Gastrocnemius medialis (tissue), 4 donors: ENCODE results near the gene C4B. TPM values are rescaled to one million over a fixed set of nuclear protein-coding genes. Genes with fewer than 3 reads are reported as not detected.
"Not testable (repeated sequence)": the region's sequence is repeated elsewhere in the genome, so short reads cannot be mapped to it uniquely, and the experiment has no call there.

Experiments
- ATAC-seq, 2 donors: fragments of 150-250 bp; one replicate each; pipeline ENCODE4 v1.9.1; 2016
- DNase-seq, 2 donors: peaks; one replicate each; pipeline ENCODE4 v3.0.0-alpha.2; 2019
- H3K27ac ChIP-seq, 4 donors: fragments of 200-600 bp; sonication (generic); 1 replicate in 1 of 4; 2 replicates in 3 of 4; pipeline ENCODE4 v1.5.1; 2016 to 2018; ENCODE audit warnings: mild to moderate bottlenecking in 2 of 4, moderate library complexity in 1 of 4
- H3K27me3 ChIP-seq, 3 donors: fragments of 200-600 bp; sonication (generic) in 2 of 3; 1 replicate in 1 of 3; 2 replicates in 2 of 3; pipeline versions ENCODE4 v1.5.1 to v1.6.0; 2016 to 2019; ENCODE audit warnings: mild to moderate bottlenecking in 1 of 3, moderate library complexity in 1 of 3
- H3K36me3 ChIP-seq, 2 donors: fragments of 200-600 bp; sonication (generic) in 1 of 2; one replicate each; pipeline ENCODE4 v1.5.1; 2017 to 2018
- H3K4me1 ChIP-seq, 2 donors: fragments of 200-600 bp; sonication (generic) in 1 of 2; one replicate each; pipeline ENCODE4 v1.5.1; 2016 to 2017; ENCODE audit warnings: mild to moderate bottlenecking in 2 of 2
- H3K4me3 ChIP-seq, 4 donors: fragments of 200-600 bp; sonication (generic) in 3 of 4; 1 replicate in 1 of 4; 2 replicates in 3 of 4; pipeline ENCODE4 v1.5.1; 2016 to 2019; ENCODE audit warnings: mild to moderate bottlenecking in 2 of 4
- H3K9me3 ChIP-seq, 3 donors: fragments of 200-600 bp; sonication (generic) in 2 of 3; 1 replicate in 1 of 3; 2 replicates in 2 of 3; pipeline ENCODE4 v1.5.1; 2016 to 2019
- in situ Hi-C, 4 donors: fragments of 200-750 bp; cut with MboI; loops; one replicate each; pipeline versions ENCODE4 v1.15.0 to v1.8.0; 2017; ENCODE audit warnings: low sequenced_read_pairs in 4 of 4
- intact Hi-C: fragments of 100-400 bp; cut with DNase I; formaldehyde crosslinking; loops from one replicate; pipeline ENCODE4 v1.15.1; 2023; ENCODE audit warnings: low total_unique reads
- total RNA-seq, 4 donors: library from RNA; depleted of rRNA; stranded (reverse); fragments of >200 nt; gene quantifications; one replicate each; pipeline versions ENCODE4 v1.1.0 to v1.2.3, GENCODE V29; 2016

Gene C4B
- total RNA-seq, 4 donors from 2014 or later: 2.6 to 8.6 (median 6.9) TPM

- DNase-seq, H3K27me3 ChIP-seq, ATAC-seq, H3K4me1 ChIP-seq, H3K9me3 ChIP-seq, H3K36me3 ChIP-seq, in situ Hi-C loops, H3K27ac ChIP-seq, intact Hi-C loops, H3K4me3 ChIP-seq: not testable (repeated sequence)
These were observed 15.0 kb downstream of the C4B start for GRCh38 chr6:32029553-32029952.

DNA sequence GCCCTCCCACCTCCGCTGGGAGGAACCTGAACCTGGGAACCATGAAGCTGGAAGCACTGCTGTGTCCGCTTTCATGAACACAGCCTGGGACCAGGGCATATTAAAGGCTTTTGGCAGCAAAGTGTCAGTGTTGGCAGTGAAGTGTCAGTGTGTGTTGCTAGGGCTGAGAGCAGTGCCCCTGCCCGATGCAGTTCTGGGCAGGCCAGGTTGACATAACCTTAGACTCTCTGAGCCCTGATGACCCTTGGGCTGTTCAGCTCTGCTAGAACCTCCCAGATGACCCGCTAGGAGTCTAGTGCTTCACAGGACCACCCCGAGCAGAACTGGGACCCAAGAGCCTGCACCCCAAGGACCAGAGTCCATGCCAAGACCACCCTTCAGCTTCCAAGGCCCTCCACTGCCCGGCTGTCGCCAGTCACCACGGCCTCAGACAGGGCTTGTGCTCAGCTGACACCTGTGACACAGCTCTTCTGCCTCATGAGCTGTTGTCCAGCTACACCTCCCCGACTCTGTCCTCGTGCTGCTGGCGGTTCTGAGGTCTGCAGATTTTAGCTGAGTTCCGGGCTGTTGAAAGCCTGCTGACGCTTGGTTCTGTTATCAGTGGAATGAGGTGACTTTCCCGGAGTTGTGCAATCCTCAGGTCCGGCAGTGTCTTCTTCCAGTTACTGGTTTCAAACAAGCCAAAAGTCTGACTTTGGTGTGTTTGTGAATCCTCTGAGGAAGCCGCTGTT, 20.9 kb downstream of the C4B start:
- ATAC-seq, H3K4me3 ChIP-seq, H3K27ac ChIP-seq, H3K4me1 ChIP-seq, in situ Hi-C loops, H3K27me3 ChIP-seq, intact Hi-C loops, H3K36me3 ChIP-seq, H3K9me3 ChIP-seq, DNase-seq: not testable (repeated sequence)

GRCh38 chr6:32037136-32037535, 22.5 kb downstream of the C4B start:
- H3K36me3 ChIP-seq, DNase-seq, H3K9me3 ChIP-seq, H3K27ac ChIP-seq, intact Hi-C loops, H3K27me3 ChIP-seq, H3K4me1 ChIP-seq, ATAC-seq, H3K4me3 ChIP-seq, in situ Hi-C loops: not testable (repeated sequence)

DNA sequence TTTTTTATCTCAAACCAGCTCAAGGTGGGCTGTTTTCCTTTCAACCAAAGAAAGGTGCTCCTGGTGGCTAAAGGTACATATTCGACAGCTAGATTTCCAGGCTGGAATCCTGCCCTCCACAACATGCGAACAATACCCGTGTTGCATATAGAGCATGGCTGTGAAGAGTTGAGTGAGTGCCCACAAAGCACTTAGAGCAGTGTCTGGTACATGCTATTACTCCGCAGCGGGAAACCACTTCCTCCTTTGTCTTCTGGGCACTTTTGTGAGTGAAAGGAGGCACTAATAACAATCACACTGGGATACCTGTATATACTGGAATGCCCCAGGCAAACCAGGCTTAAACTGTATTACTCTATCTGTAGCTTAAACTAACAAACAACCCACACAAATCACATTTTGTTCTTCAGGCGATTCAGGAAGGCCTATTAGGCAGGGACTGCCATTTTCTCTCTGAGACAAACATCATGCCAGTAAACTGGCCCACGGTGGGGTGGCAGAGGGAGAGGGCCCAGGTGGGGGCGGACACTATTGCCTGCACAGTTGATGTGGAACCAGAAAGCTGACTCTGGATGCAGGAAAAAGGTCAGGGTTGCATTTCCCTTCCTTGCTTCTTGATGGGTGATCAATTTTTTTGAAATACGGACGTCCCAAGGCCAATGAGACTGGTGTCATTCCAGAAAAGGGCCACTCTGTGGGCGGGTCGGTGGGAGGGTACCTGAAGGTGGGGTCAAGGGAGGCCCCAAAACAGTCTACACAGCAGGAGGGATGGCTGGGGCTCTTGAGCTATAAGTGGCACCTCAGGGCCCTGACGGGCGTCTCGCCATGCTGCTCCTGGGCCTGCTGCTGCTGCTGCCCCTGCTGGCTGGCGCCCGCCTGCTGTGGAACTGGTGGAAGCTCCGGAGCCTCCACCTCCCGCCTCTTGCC, 23.3 kb downstream of the C4B start, which contains the start of gene CYP21A2:
CYP21A2 (plus strand) TSS at position 818 of the 927 bp plus-strand sequence; CDS start at position 826, 8 bp downstream.
- DNase-seq, H3K4me1 ChIP-seq, H3K9me3 ChIP-seq, H3K27ac ChIP-seq, H3K4me3 ChIP-seq, H3K27me3 ChIP-seq, H3K36me3 ChIP-seq, ATAC-seq, intact Hi-C loops, in situ Hi-C loops: not testable (repeated sequence)

- H3K4me1 ChIP-seq, ATAC-seq, H3K36me3 ChIP-seq, H3K4me3 ChIP-seq, in situ Hi-C loops, DNase-seq, intact Hi-C loops, H3K9me3 ChIP-seq, H3K27me3 ChIP-seq, H3K27ac ChIP-seq: not testable (repeated sequence)
These were observed 24.3 kb downstream of the C4B start for GRCh38 chr6:32038878-32039277.

DNA sequence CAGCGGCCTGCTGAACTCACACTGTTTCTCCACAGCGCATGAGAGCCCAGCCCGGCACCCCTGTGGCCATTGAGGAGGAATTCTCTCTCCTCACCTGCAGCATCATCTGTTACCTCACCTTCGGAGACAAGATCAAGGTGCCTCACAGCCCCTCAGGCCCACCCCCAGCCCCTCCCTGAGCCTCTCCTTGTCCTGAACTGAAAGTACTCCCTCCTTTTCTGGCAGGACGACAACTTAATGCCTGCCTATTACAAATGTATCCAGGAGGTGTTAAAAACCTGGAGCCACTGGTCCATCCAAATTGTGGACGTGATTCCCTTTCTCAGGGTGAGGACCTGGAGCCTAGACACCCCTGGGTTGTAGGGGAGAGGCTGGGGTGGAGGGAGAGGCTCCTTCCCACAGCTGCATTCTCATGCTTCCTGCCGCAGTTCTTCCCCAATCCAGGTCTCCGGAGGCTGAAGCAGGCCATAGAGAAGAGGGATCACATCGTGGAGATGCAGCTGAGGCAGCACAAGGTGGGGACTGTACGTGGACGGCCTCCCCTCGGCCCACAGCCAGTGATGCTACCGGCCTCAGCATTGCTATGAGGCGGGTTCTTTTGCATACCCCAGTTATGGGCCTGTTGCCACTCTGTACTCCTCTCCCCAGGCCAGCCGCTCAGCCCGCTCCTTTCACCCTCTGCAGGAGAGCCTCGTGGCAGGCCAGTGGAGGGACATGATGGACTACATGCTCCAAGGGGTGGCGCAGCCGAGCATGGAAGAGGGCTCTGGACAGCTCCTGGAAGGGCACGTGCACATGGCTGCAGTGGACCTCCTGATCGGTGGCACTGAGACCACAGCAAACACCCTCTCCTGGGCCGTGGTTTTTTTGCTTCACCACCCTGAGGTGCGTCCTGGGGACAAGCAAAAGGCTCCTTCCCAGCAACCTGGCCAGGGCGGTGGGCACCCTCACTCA, 25.0 kb downstream of the C4B start:
- intact Hi-C loops: loop anchor here (10.0 kb wide), 1 partner anchor 75 kb away; no protein-coding TSS in a partner anchor
- in situ Hi-C loops, H3K4me3 ChIP-seq, H3K9me3 ChIP-seq, H3K4me1 ChIP-seq, ATAC-seq, H3K36me3 ChIP-seq, H3K27me3 ChIP-seq, H3K27ac ChIP-seq, DNase-seq: not testable (repeated sequence)

- not testable (repeated sequence) for ATAC-seq
- intact Hi-C loops: loop anchor here (10.0 kb wide), 1 partner anchor 74 kb away; no protein-coding TSS in a partner anchor
These were observed 25.9 kb downstream of the C4B start for GRCh38 chr6:32040299-32041049.

GRCh38 chr6:32041050-32041321, 26.4 kb downstream of the C4B start:
- H3K4me1 ChIP-seq, H3K36me3 ChIP-seq, H3K9me3 ChIP-seq, H3K27ac ChIP-seq, DNase-seq, ATAC-seq, in situ Hi-C loops, H3K4me3 ChIP-seq, H3K27me3 ChIP-seq: not testable (repeated sequence)
- intact Hi-C loops: loop anchor here (10.0 kb wide), 1 partner anchor 74 kb away; no protein-coding TSS in a partner anchor

More at GRCh38 chr6:32040299-32041049, 25.9 kb downstream of the C4B start:
- H3K4me1 ChIP-seq, H3K4me3 ChIP-seq, H3K9me3 ChIP-seq, H3K27me3 ChIP-seq, in situ Hi-C loops, H3K27ac ChIP-seq, H3K36me3 ChIP-seq, DNase-seq: not testable (repeated sequence)

GRCh38 chr6:32041385-32041784, 26.8 kb downstream of the C4B start:
- intact Hi-C loops: loop anchor here (10.0 kb wide), 1 partner anchor 73 kb away; no protein-coding TSS in a partner anchor
- H3K4me3 ChIP-seq, H3K27ac ChIP-seq, H3K36me3 ChIP-seq, ATAC-seq, H3K27me3 ChIP-seq, H3K4me1 ChIP-seq, DNase-seq, in situ Hi-C loops, H3K9me3 ChIP-seq: not testable (repeated sequence)

DNA sequence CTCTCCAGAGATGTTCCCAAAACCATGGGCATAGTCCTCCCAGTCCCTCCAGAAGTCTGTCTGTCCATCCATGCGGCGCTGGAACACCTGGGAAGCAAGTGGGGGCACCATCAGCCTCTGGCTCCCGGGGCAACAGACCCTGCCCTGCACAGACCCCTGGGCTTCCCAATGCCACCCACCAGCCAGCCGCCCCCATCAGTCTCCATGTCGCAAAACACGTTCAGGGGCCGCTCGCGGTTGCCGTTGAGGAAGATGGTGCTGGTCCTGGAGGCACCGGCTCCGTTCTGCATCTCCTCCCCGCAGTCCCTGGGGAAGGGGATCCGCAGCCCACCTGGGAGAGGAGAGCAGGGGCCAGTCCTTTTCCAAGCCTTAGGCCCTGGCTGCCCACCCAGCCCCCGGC, 27.7 kb downstream of the C4B start:
- H3K27ac ChIP-seq, ATAC-seq, H3K9me3 ChIP-seq, H3K4me3 ChIP-seq, H3K4me1 ChIP-seq, DNase-seq, H3K27me3 ChIP-seq, H3K36me3 ChIP-seq, in situ Hi-C loops: not testable (repeated sequence)
- intact Hi-C loops: loop anchor here (10.0 kb wide), 1 partner anchor 73 kb away; no protein-coding TSS in a partner anchor
